Skeletal muscle cell (primary cell): ENCODE data around the gene IRX3.

Source experiments
- DNase-seq: peaks from one replicate; pipeline ENCODE4 v3.0.0-alpha.2; 2010; ENCODE audit warnings: low read depth
- H3K4me3 ChIP-seq: 2 replicates; pipeline ENCODE4 v1.5.1; 2011; ENCODE audit warnings: low read depth, mild to moderate bottlenecking, control low read depth, low read length, moderate library complexity

Gene IRX3

DNA sequence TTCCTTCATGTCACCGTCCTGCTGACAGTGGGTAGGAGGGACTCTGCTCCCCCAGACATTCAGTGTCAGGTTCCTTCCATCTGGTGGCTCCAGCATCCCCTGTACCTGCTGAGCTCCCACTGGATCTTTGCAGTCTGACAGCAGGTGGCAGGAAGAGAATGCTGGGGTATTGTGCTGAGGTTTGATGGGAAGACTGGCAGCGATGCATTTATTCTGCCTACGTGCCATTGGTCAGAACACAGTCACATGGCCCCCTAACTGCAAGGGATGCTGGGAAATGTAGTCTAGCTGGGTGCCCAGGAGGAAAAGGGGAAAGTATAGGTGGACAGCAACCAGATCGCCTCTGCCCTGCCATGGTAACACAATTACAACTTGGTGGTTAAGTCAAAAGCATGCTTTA is 44.4 kb downstream of the IRX3 start:
- no peak overlapping the region for H3K4me3 ChIP-seq
- DNase-seq = no peak

DNA sequence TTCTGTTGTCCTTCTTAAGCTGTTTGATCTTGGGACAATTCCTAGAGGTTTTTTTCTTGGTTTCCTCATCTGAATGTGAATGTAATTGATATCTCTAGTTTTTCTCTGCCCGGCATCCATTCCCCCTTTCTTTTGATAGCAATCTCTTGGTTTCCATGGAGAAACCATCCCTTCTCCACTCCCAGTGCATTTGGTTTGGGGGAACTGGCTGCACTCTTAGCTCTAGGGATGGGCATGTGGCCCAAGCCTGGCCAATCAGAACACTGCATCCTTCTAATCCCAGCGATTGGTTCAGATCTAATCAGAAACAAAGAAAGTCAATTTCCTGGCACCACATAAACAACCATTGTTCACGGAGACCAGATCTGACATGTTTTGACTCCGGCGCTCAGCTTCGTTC is 45.1 kb downstream of the IRX3 start:
- no peak overlapping the region for H3K4me3 ChIP-seq
- no peak for DNase-seq

DNA sequence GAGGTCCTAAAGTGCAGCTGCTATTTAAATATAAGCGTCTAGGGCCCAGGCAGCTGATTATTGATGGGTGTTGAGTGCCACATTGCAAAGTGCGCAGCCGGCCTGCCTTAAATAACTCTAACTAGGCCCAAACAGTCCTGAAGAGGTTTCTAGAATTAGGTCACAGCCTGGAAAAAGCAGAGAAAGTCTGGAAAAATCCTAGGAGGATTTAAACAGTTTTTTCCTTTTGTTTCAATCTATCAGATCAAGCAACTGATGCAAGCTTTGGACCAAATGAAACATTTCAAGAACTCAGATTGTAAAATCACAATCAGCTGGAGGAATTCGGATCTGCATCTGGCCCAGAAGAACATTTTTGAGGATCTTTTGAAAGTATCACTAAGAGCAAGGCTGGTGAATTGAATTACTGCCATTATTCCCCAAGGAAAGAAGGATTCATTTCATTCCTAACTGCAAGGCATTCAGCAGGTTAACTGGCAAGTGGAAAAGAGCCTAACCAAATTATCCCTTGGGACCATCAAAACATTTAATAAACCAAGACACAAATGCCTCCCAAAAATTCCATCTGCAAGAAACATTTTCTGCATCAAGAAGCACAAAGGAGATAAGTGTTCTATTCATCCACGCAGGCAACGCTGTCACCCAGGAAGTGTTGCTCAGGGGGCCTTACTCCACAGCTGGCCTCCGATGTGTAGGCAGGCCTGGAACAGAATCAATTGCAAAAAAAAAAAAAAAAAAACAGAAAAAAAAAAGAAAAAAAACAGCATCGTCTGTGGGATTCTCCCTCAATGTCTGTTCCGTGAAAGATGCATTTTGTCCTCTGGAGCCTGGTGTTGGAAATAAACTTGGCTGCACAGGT is 46.1 kb downstream of the IRX3 start:
- no peak overlapping the region for H3K4me3 ChIP-seq
- no peak for DNase-seq

DNA sequence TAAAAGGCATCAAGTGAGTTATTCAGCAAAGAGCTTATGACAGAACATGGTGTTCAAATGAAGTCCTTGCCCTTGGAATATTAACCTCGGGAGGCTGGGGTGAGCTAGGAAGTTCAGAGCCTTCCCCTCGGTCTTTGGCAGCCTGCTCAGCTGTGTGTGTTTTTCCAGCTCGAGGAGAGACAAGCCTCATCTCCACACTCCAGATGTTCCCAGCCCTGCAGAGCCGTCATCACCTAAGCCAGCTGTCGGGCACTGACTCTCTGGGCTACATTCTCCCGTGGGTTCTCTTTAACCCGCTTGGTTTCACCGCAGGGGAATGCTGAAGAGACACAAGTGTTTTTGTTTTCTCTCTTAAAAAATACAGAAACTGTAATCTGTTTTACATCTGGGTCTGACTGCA is 47.1 kb downstream of the IRX3 start:
- no peak overlapping the region for H3K4me3 ChIP-seq
- no peak for DNase-seq

DNA sequence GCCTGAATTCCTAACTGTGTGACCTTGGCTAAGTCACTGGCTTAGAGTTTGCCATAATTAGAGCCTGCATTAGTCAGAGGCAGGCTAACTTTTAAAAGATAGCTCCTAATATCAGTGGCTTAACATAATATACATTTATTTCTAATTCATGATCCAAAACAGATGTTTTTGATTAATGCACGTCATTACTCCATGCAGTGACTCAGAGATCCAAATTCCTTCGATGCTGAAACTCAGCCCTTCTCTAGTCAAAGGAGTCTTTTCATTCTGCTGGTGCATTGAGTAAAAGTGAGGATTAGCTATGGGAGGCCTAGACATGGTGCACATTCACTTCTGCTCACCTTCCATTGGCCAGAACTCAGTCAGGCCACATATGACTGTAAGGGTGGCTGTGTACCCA is 49.8 kb downstream of the IRX3 start:
- H3K4me3 ChIP-seq = no peak overlapping the region
- DNase-seq = peak; percentile 14

DNA sequence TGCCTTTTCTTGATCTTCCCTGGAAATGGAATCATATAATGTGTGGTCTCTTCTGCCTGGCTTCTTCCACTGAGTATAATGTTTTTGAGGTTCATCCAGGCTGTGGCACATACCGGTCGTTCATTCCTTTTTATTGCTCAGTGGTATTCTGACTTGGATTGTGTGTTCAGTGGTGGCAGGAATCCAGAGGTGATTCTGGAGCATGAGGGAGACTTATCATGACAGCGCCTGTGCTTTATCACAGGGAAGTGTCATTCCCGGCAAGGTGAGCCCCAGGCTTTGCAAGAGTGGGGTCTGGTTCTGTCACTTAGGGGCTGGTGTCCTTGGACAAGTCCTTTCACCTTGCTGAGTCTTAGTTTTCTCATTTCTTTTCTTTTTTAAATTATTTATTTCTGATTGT is 53.0 kb downstream of the IRX3 start:
- no peak for DNase-seq
- no peak overlapping the region for H3K4me3 ChIP-seq
